Natural killer cell treated with Interleukin-12 subunit alpha and Interleukin-12 subunit beta and Interleukin-15 and Interleukin-18, amount 100 ng/mL, for 72 hours (primary cell): ENCODE results near the gene ECPAS. TPM values are rescaled to one million over a fixed set of nuclear protein-coding genes. Genes with fewer than 3 reads are reported as not detected.
"Not testable (repeated sequence)": the region's sequence is repeated elsewhere in the genome, so short reads cannot be mapped to it uniquely, and the experiment has no call there.

Experiments
- ATAC-seq, 2 donors: fragments of 150-1000 bp; cut with Tn5 transposase in 1 of 2; sonication (Bioruptor Pico), chemical (Tn5 transposase) in 1 of 2; 2 replicates each; pipeline ENCODE4 v1.10.0; 2021
- DNase-seq: peaks from one replicate; pipeline ENCODE4 v3.0.0; 2022; ENCODE audit warnings: low spot score
- H3K27ac Mint-ChIP-seq, 2 donors: 1 replicate in 1 of 2; 2 replicates in 1 of 2; pipeline ENCODE4 v1.8.0; 2022; ENCODE audit warnings: mixed read lengths in 2 of 2, mild to moderate bottlenecking in 1 of 2, moderate library complexity in 1 of 2
- H3K27me3 Mint-ChIP-seq, 2 donors: 1 replicate in 1 of 2; 2 replicates in 1 of 2; pipeline ENCODE4 v1.8.0; 2022; ENCODE audit warnings: mixed read lengths in 2 of 2
- H3K36me3 Mint-ChIP-seq: one replicate; pipeline ENCODE4 v1.8.0; 2022; ENCODE audit warnings: mixed read lengths
- H3K4me1 Mint-ChIP-seq, 2 donors: 1 replicate in 1 of 2; 2 replicates in 1 of 2; pipeline ENCODE4 v1.8.0; 2022; ENCODE audit warnings: low read depth in 2 of 2, mixed read lengths in 2 of 2, mild to moderate bottlenecking in 1 of 2
- H3K4me3 Mint-ChIP-seq: one replicate; pipeline ENCODE4 v1.8.0; 2022; ENCODE audit warnings: mixed read lengths
- H3K9me3 Mint-ChIP-seq: 2 replicates; pipeline ENCODE4 v1.8.0; 2022; ENCODE audit warnings: mixed read lengths
- total RNA-seq, 2 donors: library from RNA; stranded (reverse); gene quantifications; one replicate each; pipeline ENCODE4 v1.2.3, GENCODE V29; 2022

ECPAS gene
- total RNA-seq, 2 donors from 2014 or later: 97.6 to 114 TPM

GRCh38 chr9:111381006-111381405 is 103.2 kb downstream of the ECPAS start:
- no peak for DNase-seq
- peaks cover 37% of the 10 kb centered on the region for H3K36me3 Mint-ChIP-seq
- ATAC-seq: no peak
- H3K4me3 Mint-ChIP-seq: no peak overlapping the region
- peaks cover 0 to 2% of the 10 kb centered on the region in 2 donors for H3K4me1 Mint-ChIP-seq
- no peak overlapping the region for H3K27ac Mint-ChIP-seq
- H3K27me3 Mint-ChIP-seq: no peaks in the 10 kb centered on the region
- no peaks in the 10 kb centered on the region for H3K9me3 Mint-ChIP-seq

GRCh38 chr9:111375817-111376564 is 108.2 kb downstream of the ECPAS start:
- no peak overlapping the region for H3K27ac Mint-ChIP-seq

GRCh38 chr9:111375062-111375461 is 109.1 kb downstream of the ECPAS start:
- no peaks in the 10 kb centered on the region for H3K9me3 Mint-ChIP-seq
- no peaks in the 10 kb centered on the region for H3K4me1 Mint-ChIP-seq
- H3K36me3 Mint-ChIP-seq: peaks cover 40% of the 10 kb centered on the region
- no peak overlapping the region for H3K27ac Mint-ChIP-seq
- ATAC-seq: no peak
- DNase-seq: no peak
- H3K4me3 Mint-ChIP-seq: no peak overlapping the region
- H3K27me3 Mint-ChIP-seq: no peaks in the 10 kb centered on the region

More at GRCh38 chr9:111375817-111376564, 108.2 kb downstream of the ECPAS start:
- Mint-ChIP-seq H3K36me3 (peaks cover 41% of the 10 kb centered on the region), H3K4me3 (no peak overlapping the region), H3K4me1 (no peaks in the 10 kb centered on the region), H3K9me3 (no peaks in the 10 kb centered on the region), H3K27me3 (no peaks in the 10 kb centered on the region)
- DNase-seq: no peak
- no peak for ATAC-seq

- DNase-seq (no peak), ATAC-seq (no peak)
- Mint-ChIP-seq H3K4me1 (no peaks in the 10 kb centered on the region), H3K27ac (no peak overlapping the region), H3K4me3 (no peak overlapping the region), H3K27me3 (no peaks in the 10 kb centered on the region), H3K9me3 (no peaks in the 10 kb centered on the region), H3K36me3 (peaks cover 34% of the 10 kb centered on the region)
These were observed 111.9 kb downstream of the ECPAS start for GRCh38 chr9:111372297-111372696.

GRCh38 chr9:111366978-111367377 is 117.2 kb downstream of the ECPAS start:
- DNase-seq (no peak), ATAC-seq (no peak)
- H3K4me1 Mint-ChIP-seq: no peaks in the 10 kb centered on the region
- no peak overlapping the region for H3K27ac Mint-ChIP-seq
- H3K27me3 Mint-ChIP-seq: no peaks in the 10 kb centered on the region
- H3K9me3 Mint-ChIP-seq: no peaks in the 10 kb centered on the region
- H3K36me3 Mint-ChIP-seq: peaks cover 36% of the 10 kb centered on the region
- no peak overlapping the region for H3K4me3 Mint-ChIP-seq

- H3K9me3 Mint-ChIP-seq: no peaks in the 10 kb centered on the region
- no peak for DNase-seq
- no peaks in the 10 kb centered on the region for H3K4me1 Mint-ChIP-seq
- no peak for ATAC-seq
- no peaks in the 10 kb centered on the region for H3K27me3 Mint-ChIP-seq
- H3K27ac Mint-ChIP-seq: no peak overlapping the region
- no peak overlapping the region for H3K4me3 Mint-ChIP-seq
- peaks cover 33% of the 10 kb centered on the region for H3K36me3 Mint-ChIP-seq
These were observed 121.7 kb downstream of the ECPAS start for GRCh38 chr9:111362526-111362925.

- peaks cover 33% of the 10 kb centered on the region for H3K36me3 Mint-ChIP-seq
- ATAC-seq (no peak), DNase-seq (no peak)
- H3K4me3 Mint-ChIP-seq: no peak overlapping the region
- H3K27ac Mint-ChIP-seq: no peak overlapping the region
- H3K27me3 Mint-ChIP-seq: no peaks in the 10 kb centered on the region
- H3K9me3 Mint-ChIP-seq: no peaks in the 10 kb centered on the region
- H3K4me1 Mint-ChIP-seq: no peaks in the 10 kb centered on the region
These were observed 123.3 kb downstream of the ECPAS start for GRCh38 chr9:111360881-111361280.

- Mint-ChIP-seq H3K27ac (no peak overlapping the region), H3K4me3 (no peak overlapping the region)
- no peak for ATAC-seq
These were observed 127.5 kb downstream of the ECPAS start for GRCh38 chr9:111356481-111357244.

GRCh38 chr9:111352545-111352944 is 131.6 kb downstream of the ECPAS start:
- Mint-ChIP-seq H3K4me3 (no peak overlapping the region), H3K27me3 (peaks cover 6 to 13% of the 10 kb centered on the region in 2 donors), H3K27ac (no peak overlapping the region), H3K9me3 (peaks cover 3% of the 10 kb centered on the region), H3K4me1 (peaks cover 0 to 4% of the 10 kb centered on the region in 2 donors), H3K36me3 (no peaks in the 10 kb centered on the region)
- ATAC-seq (no peak), DNase-seq (no peak)

More at GRCh38 chr9:111356481-111357244, 127.5 kb downstream of the ECPAS start:
- peaks cover 3% of the 10 kb centered on the region for H3K9me3 Mint-ChIP-seq
- no peaks in the 10 kb centered on the region for H3K27me3 Mint-ChIP-seq
- DNase-seq: no peak
- peaks cover 0 to 4% of the 10 kb centered on the region in 2 donors for H3K4me1 Mint-ChIP-seq
- peaks cover 9% of the 10 kb centered on the region for H3K36me3 Mint-ChIP-seq

- H3K4me3 Mint-ChIP-seq: no peak overlapping the region
- peaks cover 11 to 19% of the 10 kb centered on the region in 2 donors for H3K27me3 Mint-ChIP-seq
- peaks cover 0 to 4% of the 10 kb centered on the region in 2 donors for H3K4me1 Mint-ChIP-seq
- peaks cover 3% of the 10 kb centered on the region for H3K9me3 Mint-ChIP-seq
- DNase-seq: no peak
- ATAC-seq: no peak
- no peaks in the 10 kb centered on the region for H3K36me3 Mint-ChIP-seq
- H3K27ac Mint-ChIP-seq: no peak overlapping the region
These were observed 133.6 kb downstream of the ECPAS start for GRCh38 chr9:111350556-111350955.

- no peak overlapping the region for H3K4me3 Mint-ChIP-seq
- peaks cover 13 to 21% of the 10 kb centered on the region in 2 donors for H3K27me3 Mint-ChIP-seq
- H3K27ac Mint-ChIP-seq: no peak overlapping the region
- no peaks in the 10 kb centered on the region for H3K36me3 Mint-ChIP-seq
- peaks cover 3% of the 10 kb centered on the region for H3K9me3 Mint-ChIP-seq
- no peak for ATAC-seq
- DNase-seq: no peak
- peaks cover 0 to 4% of the 10 kb centered on the region in 2 donors for H3K4me1 Mint-ChIP-seq
These were observed 134.4 kb downstream of the ECPAS start for GRCh38 chr9:111349766-111350165.

- no peak overlapping the region for H3K27ac Mint-ChIP-seq
- H3K9me3 Mint-ChIP-seq: peaks cover 3% of the 10 kb centered on the region
- no peak overlapping the region for H3K4me3 Mint-ChIP-seq
- peaks cover 13 to 28% of the 10 kb centered on the region in 2 donors for H3K27me3 Mint-ChIP-seq
- peaks cover 0 to 4% of the 10 kb centered on the region in 2 donors for H3K4me1 Mint-ChIP-seq
- DNase-seq (no peak), ATAC-seq (no peak)
- no peaks in the 10 kb centered on the region for H3K36me3 Mint-ChIP-seq
These were observed 135.3 kb downstream of the ECPAS start for GRCh38 chr9:111348821-111349271.

- H3K36me3 Mint-ChIP-seq, H3K27ac Mint-ChIP-seq, ATAC-seq, DNase-seq, H3K9me3 Mint-ChIP-seq, H3K4me3 Mint-ChIP-seq: not testable (repeated sequence)
- H3K4me1 Mint-ChIP-seq: peaks cover 0 to 10% of the 10 kb centered on the region in 2 donors
- H3K27me3 Mint-ChIP-seq: peaks cover 15 to 18% of the 10 kb centered on the region in 2 donors
These were observed 149.8 kb downstream of the ECPAS start for GRCh38 chr9:111334318-111334863.

GRCh38 chr9:111330124-111330523 is 154.1 kb downstream of the ECPAS start, which contains the start of gene OR2K2:
OR2K2 (minus strand) TSS chr9:111330224; CDS start chr9:111328433, 1,791 bp downstream.
- no peak within 1 kb of the TSS for H3K4me3 Mint-ChIP-seq
- H3K36me3 Mint-ChIP-seq: no peaks in the 10 kb centered on the region
- H3K27me3 Mint-ChIP-seq: peaks cover 15 to 21% of the 10 kb centered on the region in 2 donors
- H3K27ac Mint-ChIP-seq: no peak within 1 kb of the TSS
- ATAC-seq: no peak
- DNase-seq: no peak
- H3K4me1 Mint-ChIP-seq: peaks cover 0 to 3% of the 10 kb centered on the region in 2 donors
- no peaks in the 10 kb centered on the region for H3K9me3 Mint-ChIP-seq
